ENCODE results near the gene COASY.
"Not testable (repeated sequence)": the region's sequence is repeated elsewhere in the genome, so short reads cannot be mapped to it uniquely, and the experiment has no call there.

Gene COASY

DNA sequence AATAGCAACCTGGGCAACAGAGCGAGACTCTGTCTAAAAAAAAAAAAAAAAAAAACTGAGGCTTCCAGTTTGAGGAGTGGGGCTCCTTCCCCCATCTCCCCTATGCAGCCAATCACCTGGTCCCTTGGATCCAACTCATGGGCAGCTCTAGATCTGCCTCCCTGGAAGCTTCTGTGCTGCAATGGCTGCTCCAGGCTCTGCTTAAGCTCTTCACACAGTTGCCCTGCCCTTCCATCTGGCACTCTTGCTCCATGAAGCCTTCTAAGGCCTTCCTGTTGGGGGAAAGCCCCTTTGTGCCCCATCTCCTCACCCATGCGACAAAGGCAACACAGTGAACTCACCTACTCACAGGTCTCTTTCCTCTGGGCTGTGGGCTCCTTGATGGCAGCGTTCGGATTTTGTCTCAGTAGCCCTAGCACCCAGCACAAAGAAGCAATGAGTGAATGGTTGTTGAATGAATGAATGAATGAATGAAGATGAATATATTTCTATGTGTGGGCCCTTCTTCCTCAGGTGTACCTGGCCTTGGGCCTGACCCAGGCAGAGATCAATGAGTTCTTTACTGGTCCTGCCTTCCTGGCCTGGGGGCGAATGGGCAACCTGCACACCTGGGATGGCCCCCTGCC is 24.0 kb upstream of the COASY start:
- DNase-seq (no peak), ATAC-seq (ENCODE audit: insufficient read depth, low read depth) (no peak)
- no peak overlapping the region for H3K27ac ChIP-seq (ENCODE audit: low read length)
- H3K4me2 ChIP-seq (ENCODE audit: insufficient read depth, low read length): peak overlapping the region; percentile 30; the same call in 1 of the 2 replicates
- peaks cover 7% of the 10 kb centered on the region; the same call in 1 of the 2 replicates for H4K20me1 ChIP-seq (ENCODE audit: insufficient read depth, low read length)
- H3K36me3 ChIP-seq (ENCODE audit: insufficient read depth, low read length): peaks cover 25% of the 10 kb centered on the region
- H3K79me2 ChIP-seq (ENCODE audit: insufficient read depth, low read length): peaks cover 10% of the 10 kb centered on the region
- H3K4me1 ChIP-seq (ENCODE audit: insufficient read depth, low read length): peaks cover 35% of the 10 kb centered on the region
- H3K27me3 ChIP-seq (ENCODE audit: insufficient read depth, low read length, poor library complexity): no peaks in the 10 kb centered on the region
- no peak overlapping the region for H3K9ac ChIP-seq (ENCODE audit: low read depth, low read length)
- no peak overlapping the region for H3K4me3 ChIP-seq (ENCODE audit: low read depth in 1 of 2, low read length in 2 of 2)
- no peak for TF ChIP-seq EZH2 (IDR thresholded peaks at IDR 0.05; ENCODE audit: borderline replicate concordance, low read depth, low read length, severe bottlenecking)
- TF ChIP-seq, protein P1, sequence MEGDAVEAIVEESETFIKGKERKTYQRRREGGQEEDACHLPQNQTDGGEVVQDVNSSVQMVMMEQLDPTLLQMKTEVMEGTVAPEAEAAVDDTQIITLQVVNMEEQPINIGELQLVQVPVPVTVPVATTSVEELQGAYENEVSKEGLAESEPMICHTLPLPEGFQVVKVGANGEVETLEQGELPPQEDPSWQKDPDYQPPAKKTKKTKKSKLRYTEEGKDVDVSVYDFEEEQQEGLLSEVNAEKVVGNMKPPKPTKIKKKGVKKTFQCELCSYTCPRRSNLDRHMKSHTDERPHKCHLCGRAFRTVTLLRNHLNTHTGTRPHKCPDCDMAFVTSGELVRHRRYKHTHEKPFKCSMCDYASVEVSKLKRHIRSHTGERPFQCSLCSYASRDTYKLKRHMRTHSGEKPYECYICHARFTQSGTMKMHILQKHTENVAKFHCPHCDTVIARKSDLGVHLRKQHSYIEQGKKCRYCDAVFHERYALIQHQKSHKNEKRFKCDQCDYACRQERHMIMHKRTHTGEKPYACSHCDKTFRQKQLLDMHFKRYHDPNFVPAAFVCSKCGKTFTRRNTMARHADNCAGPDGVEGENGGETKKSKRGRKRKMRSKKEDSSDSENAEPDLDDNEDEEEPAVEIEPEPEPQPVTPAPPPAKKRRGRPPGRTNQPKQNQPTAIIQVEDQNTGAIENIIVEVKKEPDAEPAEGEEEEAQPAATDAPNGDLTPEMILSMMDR (IDR thresholded peaks at IDR 0.05; ENCODE audit: borderline replicate concordance, extremely low read depth, low read length, poor library complexity, severe bottlenecking): no peak
- H3K9me3 ChIP-seq (ENCODE audit: insufficient read depth, low read length, severe bottlenecking): no peaks in the 10 kb centered on the region
- no peak overlapping the region for H2AFZ ChIP-seq (ENCODE audit: low read depth, low read length)

DNA sequence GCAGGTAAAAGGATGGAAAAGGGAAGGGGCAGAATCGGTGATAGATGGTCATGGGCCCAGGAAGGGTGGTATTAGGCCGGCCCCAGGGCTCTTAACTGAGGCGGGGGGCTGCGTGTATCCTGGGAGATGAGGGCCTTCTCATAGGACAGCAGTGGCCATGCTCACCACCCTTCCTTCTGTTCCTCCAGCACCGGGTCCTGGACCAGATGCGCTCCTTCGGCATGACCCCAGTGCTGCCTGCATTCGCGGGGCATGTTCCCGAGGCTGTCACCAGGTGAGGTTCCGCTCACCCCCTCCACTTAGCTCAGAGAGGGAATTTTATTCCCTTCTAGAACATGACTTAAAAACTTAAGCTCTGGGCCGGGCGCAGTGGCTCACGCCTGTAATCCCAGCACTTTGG is 23.5 kb upstream of the COASY start:
- no peaks in the 10 kb centered on the region for H3K27me3 ChIP-seq (ENCODE audit: insufficient read depth, low read length, poor library complexity)
- DNase-seq: no peak
- peaks cover 30% of the 10 kb centered on the region for H3K4me1 ChIP-seq (ENCODE audit: insufficient read depth, low read length)
- peaks cover 31% of the 10 kb centered on the region for H3K36me3 ChIP-seq (ENCODE audit: insufficient read depth, low read length)
- H3K79me2 ChIP-seq (ENCODE audit: insufficient read depth, low read length): peaks cover 10% of the 10 kb centered on the region
- H3K27ac ChIP-seq (ENCODE audit: low read length): no peak overlapping the region
- no peak overlapping the region for H3K9ac ChIP-seq (ENCODE audit: low read depth, low read length)
- H4K20me1 ChIP-seq (ENCODE audit: insufficient read depth, low read length): peaks cover 7% of the 10 kb centered on the region; the same call in 1 of the 2 replicates
- no peak for ATAC-seq (ENCODE audit: insufficient read depth, low read depth)
- H2AFZ ChIP-seq (ENCODE audit: low read depth, low read length): no peak overlapping the region
- no peak overlapping the region for H3K4me3 ChIP-seq (ENCODE audit: low read depth in 1 of 2, low read length in 2 of 2)
- H3K9me3 ChIP-seq (ENCODE audit: insufficient read depth, low read length, severe bottlenecking): no peaks in the 10 kb centered on the region
- TF ChIP-seq EZH2 (IDR thresholded peaks at IDR 0.05; ENCODE audit: borderline replicate concordance, low read depth, low read length, severe bottlenecking): no peak
- TF ChIP-seq, protein P1 (IDR thresholded peaks at IDR 0.05; ENCODE audit: borderline replicate concordance, extremely low read depth, low read length, poor library complexity, severe bottlenecking): no peak
- no peak overlapping the region for H3K4me2 ChIP-seq (ENCODE audit: insufficient read depth, low read length)

DNA sequence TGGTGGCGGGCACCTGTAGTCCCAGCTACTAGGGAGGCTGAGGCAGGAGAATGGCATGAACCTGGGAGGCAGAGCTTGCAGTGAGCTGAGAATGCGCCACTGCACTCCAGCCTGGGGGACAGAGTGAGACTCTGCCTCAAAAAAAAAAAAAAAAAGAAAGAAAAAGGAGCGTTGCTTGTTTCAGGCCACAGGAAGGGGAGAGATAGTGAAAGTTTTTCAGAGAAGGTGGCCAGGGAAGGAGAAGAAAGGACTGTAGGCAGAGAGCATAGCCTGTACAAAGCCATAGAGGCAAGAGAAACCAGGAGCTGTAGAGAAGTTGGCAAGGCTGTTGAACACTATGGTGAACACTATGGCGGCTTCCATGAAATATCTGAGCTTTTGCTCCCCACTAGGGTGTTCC is 21.4 kb upstream of the COASY start:
- not testable (repeated sequence) for H4K20me1 ChIP-seq (ENCODE audit: insufficient read depth, low read length); ATAC-seq (ENCODE audit: insufficient read depth, low read depth); DNase-seq; H3K4me3 ChIP-seq (ENCODE audit: low read depth in 1 of 2, low read length in 2 of 2); H3K79me2 ChIP-seq (ENCODE audit: insufficient read depth, low read length); H3K27ac ChIP-seq (ENCODE audit: low read length); H3K27me3 ChIP-seq (ENCODE audit: insufficient read depth, low read length, poor library complexity); H3K9ac ChIP-seq (ENCODE audit: low read depth, low read length); H3K4me2 ChIP-seq (ENCODE audit: insufficient read depth, low read length); H3K9me3 ChIP-seq (ENCODE audit: insufficient read depth, low read length, severe bottlenecking); H2AFZ ChIP-seq (ENCODE audit: low read depth, low read length)
- peaks cover 35% of the 10 kb centered on the region for H3K36me3 ChIP-seq (ENCODE audit: insufficient read depth, low read length)
- H3K4me1 ChIP-seq (ENCODE audit: insufficient read depth, low read length): peaks cover 20% of the 10 kb centered on the region

GRCh38 chr17:42541041-42541833 is 20.7 kb upstream of the COASY start:
- ATAC-seq (ENCODE audit: insufficient read depth, low read depth) (no peak), DNase-seq (no peak)
- H3K4me1 ChIP-seq (ENCODE audit: insufficient read depth, low read length): peaks cover 15% of the 10 kb centered on the region
- H3K4me3 ChIP-seq (ENCODE audit: low read depth in 1 of 2, low read length in 2 of 2): no peak overlapping the region
- H3K27ac ChIP-seq (ENCODE audit: low read length): no peak overlapping the region
- no peak for TF ChIP-seq EZH2 (IDR thresholded peaks at IDR 0.05; ENCODE audit: borderline replicate concordance, low read depth, low read length, severe bottlenecking)
- TF ChIP-seq, protein P1 (IDR thresholded peaks at IDR 0.05; ENCODE audit: borderline replicate concordance, extremely low read depth, low read length, poor library complexity, severe bottlenecking): no peak
- peaks cover 35% of the 10 kb centered on the region for H3K36me3 ChIP-seq (ENCODE audit: insufficient read depth, low read length)
- H3K27me3 ChIP-seq (ENCODE audit: insufficient read depth, low read length, poor library complexity): no peaks in the 10 kb centered on the region
- H3K79me2 ChIP-seq (ENCODE audit: insufficient read depth, low read length): peaks cover 10% of the 10 kb centered on the region
- H3K9ac ChIP-seq (ENCODE audit: low read depth, low read length): no peak overlapping the region
- peaks cover 7% of the 10 kb centered on the region; the same call in 1 of the 2 replicates for H4K20me1 ChIP-seq (ENCODE audit: insufficient read depth, low read length)
- no peak overlapping the region for H2AFZ ChIP-seq (ENCODE audit: low read depth, low read length)
- no peaks in the 10 kb centered on the region for H3K9me3 ChIP-seq (ENCODE audit: insufficient read depth, low read length, severe bottlenecking)
- H3K4me2 ChIP-seq (ENCODE audit: insufficient read depth, low read length): no peak overlapping the region

Data from DND-41 (cell line).